CD14-positive monocyte (primary cell): ENCODE measurements around the gene TMEM63C. TPM values are rescaled to one million over a fixed set of nuclear protein-coding genes. Genes with fewer than 3 reads are reported as not detected.

Experiments
- DNase-seq, 3 donors: peaks; one replicate each; pipeline ENCODE4 v3.0.0-alpha.2; 2011 to 2022
- H2AFZ ChIP-seq: 2 replicates; pipeline ENCODE4 v1.6.0; 2012; ENCODE audit warnings: mild to moderate bottlenecking, low read depth, low read length, inconsistent platforms; ENCODE audit not compliant: insufficient read depth, poor library complexity, severe bottlenecking
- H3K27ac ChIP-seq, 2 donors: 1 replicate in 1 of 2; 2 replicates in 1 of 2; pipeline ENCODE4 v1.5.1; 2012 to 2013; ENCODE audit warnings: low read length in 2 of 2, control low read depth in 1 of 2, inconsistent platforms in 1 of 2, low read depth in 1 of 2, mild to moderate bottlenecking in 1 of 2
- H3K27me3 ChIP-seq, 2 donors: one replicate each; pipeline versions ENCODE4 v1.6.0 to v1.6.1; 2011 to 2013; ENCODE audit warnings: low read length in 2 of 2; ENCODE audit not compliant: control insufficient read depth in 2 of 2, insufficient read depth in 2 of 2
- H3K36me3 ChIP-seq, 2 donors: replicated peaks in 1 of 2; 1 replicate in 1 of 2; 2 replicates in 1 of 2; pipeline versions ENCODE4 v1.5.1 to v1.6.1; 2012 to 2013; ENCODE audit warnings: low read length in 2 of 2, control low read depth in 1 of 2, inconsistent platforms in 1 of 2, mild to moderate bottlenecking in 1 of 2; ENCODE audit not compliant: insufficient read depth in 2 of 2, control insufficient read depth in 1 of 2
- H3K4me1 ChIP-seq, 2 donors: 1 replicate in 1 of 2; 2 replicates in 1 of 2; pipeline versions ENCODE4 v1.5.1 to v1.6.1; 2012 to 2013; ENCODE audit warnings: low read length in 2 of 2, control low read depth in 1 of 2, inconsistent platforms in 1 of 2, mild to moderate bottlenecking in 1 of 2, moderate library complexity in 1 of 2; ENCODE audit not compliant: insufficient read depth in 2 of 2, control insufficient read depth in 1 of 2
- H3K4me2 ChIP-seq: replicated peaks from 2 replicates; pipeline ENCODE3; 2012; ENCODE audit warnings: low read length, moderate library complexity, mild to moderate bottlenecking; ENCODE audit not compliant: poor library complexity, severe bottlenecking; ENCODE audit errors: extremely low read depth
- H3K4me3 ChIP-seq, 3 experiments: fragments of 200-600 bp in 1 of 3; sonication (generic) in 1 of 3; replicated peaks in 1 of 3; 1 replicate in 2 of 3; 2 replicates in 1 of 3; pipeline ENCODE4 v1.5.1; 2011 to 2013; ENCODE audit warnings: low read length in 3 of 3, mild to moderate bottlenecking in 3 of 3, control low read depth in 2 of 3, low read depth in 2 of 3, inconsistent platforms in 1 of 3, moderate library complexity in 1 of 3
- H3K79me2 ChIP-seq: 2 replicates; pipeline ENCODE4 v1.6.0; 2012; ENCODE audit warnings: mild to moderate bottlenecking, control low read depth, inconsistent platforms, low read length, moderate library complexity; ENCODE audit not compliant: insufficient read depth
- H3K9ac ChIP-seq: 2 replicates; pipeline ENCODE4 v1.6.0; 2017; ENCODE audit warnings: low read length, mild to moderate bottlenecking; ENCODE audit not compliant: insufficient read depth, poor library complexity, severe bottlenecking
- H3K9me3 ChIP-seq, 2 donors: replicated peaks in 1 of 2; 1 replicate in 1 of 2; 2 replicates in 1 of 2; pipeline versions ENCODE4 v1.5.1 to v1.6.1; 2012 to 2013; ENCODE audit warnings: low read length in 2 of 2, control low read depth in 1 of 2; ENCODE audit not compliant: control insufficient read depth in 1 of 2, insufficient read depth in 1 of 2
- H4K20me1 ChIP-seq: 2 replicates; pipeline ENCODE4 v1.6.0; 2012; ENCODE audit warnings: mild to moderate bottlenecking, low read length, control low read depth, moderate library complexity; ENCODE audit not compliant: insufficient read depth
- H3K27ac Mint-ChIP-seq, 7 donors: one replicate each; pipeline ENCODE4 v1.8.0; 2020; ENCODE audit warnings: mild to moderate bottlenecking in 7 of 7, mixed read lengths in 7 of 7, moderate library complexity in 6 of 7, inconsistent platforms in 2 of 7
- H3K27me3 Mint-ChIP-seq, 3 donors: one replicate each; pipeline ENCODE4 v1.8.0; 2021 to 2022; ENCODE audit warnings: low read depth in 3 of 3, mild to moderate bottlenecking in 3 of 3, mixed read lengths in 3 of 3, moderate library complexity in 3 of 3, inconsistent platforms in 1 of 3
- H3K36me3 Mint-ChIP-seq, 2 donors: one replicate each; pipeline ENCODE4 v1.8.0; 2020; ENCODE audit warnings: mixed read lengths in 2 of 2, inconsistent platforms in 1 of 2, mild to moderate bottlenecking in 1 of 2
- H3K4me1 Mint-ChIP-seq: one replicate; pipeline ENCODE4 v1.8.0; 2020; ENCODE audit warnings: mild to moderate bottlenecking, mixed read lengths
- H3K4me3 Mint-ChIP-seq, 2 donors: one replicate each; pipeline ENCODE4 v1.8.0; 2020; ENCODE audit warnings: mild to moderate bottlenecking in 2 of 2, mixed read lengths in 2 of 2, moderate library complexity in 1 of 2
- H3K9me3 Mint-ChIP-seq, 7 donors: one replicate each; pipeline ENCODE4 v1.8.0; 2020 to 2022; ENCODE audit warnings: mixed read lengths in 7 of 7, mild to moderate bottlenecking in 6 of 7, moderate library complexity in 6 of 7, inconsistent platforms in 2 of 7
- WGBS: methylation state at CpG from one replicate; pipeline ENCODE4 v1.1.5; 2013; ENCODE audit warnings: missing lambda C conversion rate; ENCODE audit not compliant: insufficient coverage; 5-methylcytosine and 5-hydroxymethylcytosine counted together
- intact Hi-C, 2 donors: fragments of 100-400 bp; cut with micrococcal nuclease; formaldehyde crosslinking; loops; one replicate each; pipeline versions ENCODE4 v1.15.0 to v1.15.1; 2023
- polyA minus RNA-seq: library from RNA; depleted of rRNA, polyadenylated mRNA; stranded (reverse); fragments of >200 nt; gene quantifications from 2 replicates; pipeline ENCODE4 v1.2.3, GENCODE V29; 2012
- polyA plus RNA-seq, 3 donors: library from polyadenylated mRNA; depleted of rRNA in 1 of 3; unstranded in 2 of 3; stranded (reverse) in 1 of 3; fragments of 300-500 nt in 2 of 3; fragments of >200 nt in 1 of 3; fragmentation: Illumina TruSeq in 2 of 3; gene quantifications; 1 replicate in 2 of 3; 2 replicates in 1 of 3; pipeline ENCODE4 v1.2.3, GENCODE V29; 2012 to 2021
- total RNA-seq, 12 experiments: library from RNA in 1 of 12; stranded (reverse) in 1 of 12; fragments of 120-200 nt in 1 of 12; gene quantifications; one replicate each; pipeline ENCODE4 v1.2.4 and lab custom pipeline; 2013 to 2026; ENCODE audit warnings: mixed read lengths in 6 of 12, inconsistent platforms in 1 of 12
- TF ChIP-seq, protein P1 (sequence below): fragments of 200-600 bp; IDR thresholded peaks from one replicate; pipeline ENCODE4 v1.8.0; 2022; ENCODE audit warnings: antibody characterized with exemption, mild to moderate bottlenecking

Gene TMEM63C
- 2.4 TPM for total RNA-seq (2013)
- polyA plus RNA-seq (1 to 10 TPM in 1 of 3 donors, under 1 TPM in 1, not detected in 1; 0.78 to 4.4 TPM), polyA minus RNA-seq (2.6 and 4.2 TPM in 2 replicates), total RNA-seq (lab: John Stamatoyannopoulos, UW) (0.35 to 4.5 (median 1.6) reads per million in 11 experiments)

DNA sequence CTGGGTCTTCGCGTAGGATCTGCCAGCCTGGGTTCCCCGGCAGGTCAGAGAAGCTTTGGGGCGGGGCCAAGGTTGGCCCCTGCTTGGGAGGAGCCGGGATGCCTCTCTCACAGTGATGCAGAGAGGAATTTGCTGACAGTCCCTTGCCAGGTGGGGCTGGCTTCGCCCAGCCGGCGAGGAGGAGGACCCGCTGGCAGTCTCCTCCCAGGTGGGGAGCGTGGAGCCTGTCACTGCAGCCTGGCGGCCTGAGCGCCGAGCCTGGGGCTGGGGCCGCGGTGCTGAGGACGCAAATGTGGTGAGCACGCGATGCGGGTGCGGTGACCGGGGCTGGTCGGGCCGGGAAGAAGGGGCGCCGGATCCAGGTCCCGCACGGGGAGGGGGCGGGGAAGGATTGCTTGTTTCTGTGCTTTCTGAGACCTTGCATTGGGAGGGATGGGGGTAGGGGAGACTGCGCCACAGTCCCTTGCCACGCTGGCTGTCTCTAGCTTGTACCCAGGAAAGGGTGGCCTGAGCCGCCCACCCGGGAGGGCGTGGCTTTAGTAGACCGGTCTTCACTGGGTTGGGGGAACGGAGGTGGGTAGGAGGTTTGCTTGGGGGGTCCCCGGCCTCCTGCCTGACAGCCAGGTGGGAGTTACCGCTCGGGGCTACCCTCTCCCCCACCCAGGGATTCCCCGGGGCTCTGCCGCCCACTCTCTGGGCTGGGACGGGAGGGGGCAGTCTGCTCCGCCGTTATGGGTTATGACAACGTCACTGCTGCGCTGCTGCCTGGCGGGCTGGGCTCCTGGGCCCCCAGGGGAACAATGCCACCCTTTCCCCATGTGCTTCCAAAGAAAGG is at the start of gene TMEM63C:
TSS of gene TMEM63C (plus strand) at position 196 of the 835 bp plus-strand sequence. CDS start 37,016 bp downstream, outside the sequence.
- Mint-ChIP-seq H3K27ac (peak within 1 kb of the TSS in 2 of 7 donors; percentile 43 to 57), H3K36me3 (no peaks in the 10 kb centered on the region), H3K4me1 (peaks cover 38% of the 10 kb centered on the region), H3K4me3 (peak within 1 kb of the TSS; percentile 74 to 83), H3K9me3 (peaks cover 0 to 4% (median 3%) of the 10 kb centered on the region in 7 donors), H3K27me3 (peaks cover 23 to 40% (median 30%) of the 10 kb centered on the region in 3 donors)
- H3K9me3 ChIP-seq = no peaks in the 10 kb centered on the region
- peak within 1 kb of the TSS; percentile 79 for H3K4me2 ChIP-seq
- H3K4me3 ChIP-seq = peak within 1 kb of the TSS; percentile 27 to 73 (median 55)
- 1% methylated on average over 36 of the region's 46 CpGs for whole genome bisulfite sequencing
- H3K9ac ChIP-seq = peak within 1 kb of the TSS; percentile 56
- no peaks in the 10 kb centered on the region for H3K79me2 ChIP-seq
- H3K4me1 ChIP-seq = peaks cover 37 to 40% of the 10 kb centered on the region in 2 donors
- H4K20me1 ChIP-seq = no peaks in the 10 kb centered on the region
- peak within 1 kb of the TSS; percentile 28 to 41 for H3K27ac ChIP-seq
- peaks cover 0 to 13% of the 10 kb centered on the region in 2 donors for H3K27me3 ChIP-seq
- H2AFZ ChIP-seq = peak within 1 kb of the TSS; percentile 75
- TF ChIP-seq, protein P1, sequence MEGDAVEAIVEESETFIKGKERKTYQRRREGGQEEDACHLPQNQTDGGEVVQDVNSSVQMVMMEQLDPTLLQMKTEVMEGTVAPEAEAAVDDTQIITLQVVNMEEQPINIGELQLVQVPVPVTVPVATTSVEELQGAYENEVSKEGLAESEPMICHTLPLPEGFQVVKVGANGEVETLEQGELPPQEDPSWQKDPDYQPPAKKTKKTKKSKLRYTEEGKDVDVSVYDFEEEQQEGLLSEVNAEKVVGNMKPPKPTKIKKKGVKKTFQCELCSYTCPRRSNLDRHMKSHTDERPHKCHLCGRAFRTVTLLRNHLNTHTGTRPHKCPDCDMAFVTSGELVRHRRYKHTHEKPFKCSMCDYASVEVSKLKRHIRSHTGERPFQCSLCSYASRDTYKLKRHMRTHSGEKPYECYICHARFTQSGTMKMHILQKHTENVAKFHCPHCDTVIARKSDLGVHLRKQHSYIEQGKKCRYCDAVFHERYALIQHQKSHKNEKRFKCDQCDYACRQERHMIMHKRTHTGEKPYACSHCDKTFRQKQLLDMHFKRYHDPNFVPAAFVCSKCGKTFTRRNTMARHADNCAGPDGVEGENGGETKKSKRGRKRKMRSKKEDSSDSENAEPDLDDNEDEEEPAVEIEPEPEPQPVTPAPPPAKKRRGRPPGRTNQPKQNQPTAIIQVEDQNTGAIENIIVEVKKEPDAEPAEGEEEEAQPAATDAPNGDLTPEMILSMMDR = no peak
- H3K36me3 ChIP-seq = no peaks in the 10 kb centered on the region
- DNase-seq = peak in 2 of 3 donors; percentile 15 to 28
- intact Hi-C loops = no loop called here

DNA sequence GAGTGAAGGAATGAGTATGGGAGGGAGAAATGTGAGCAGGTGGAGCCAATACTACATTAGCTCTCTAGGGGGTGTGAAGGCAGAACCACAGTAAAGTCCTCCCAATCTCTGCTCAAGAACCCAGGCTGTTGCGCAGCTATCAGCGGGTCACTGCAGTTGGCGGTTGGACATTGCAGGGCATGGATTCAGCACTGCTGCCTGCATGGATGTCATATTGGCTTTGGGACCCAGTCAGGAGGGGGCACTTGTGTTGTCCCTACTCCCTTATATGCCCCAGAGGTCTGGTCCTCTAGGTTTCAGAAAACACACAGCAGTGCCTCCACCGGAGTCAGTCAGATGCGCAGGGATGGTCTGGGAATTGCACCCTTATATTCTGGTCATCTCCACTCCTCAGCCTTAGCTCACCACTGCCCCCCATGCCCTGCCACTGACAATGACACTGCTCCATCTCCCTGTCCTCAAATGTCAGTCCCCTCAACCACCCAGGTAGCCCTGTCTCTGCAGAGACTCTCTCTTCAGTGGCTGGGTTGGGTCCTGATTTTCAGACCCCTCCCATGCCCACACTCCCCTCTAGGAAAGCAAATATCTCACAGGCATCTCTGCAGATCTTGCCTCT is 49.6 kb upstream of the TMEM63C start:
- intact Hi-C loops = no loop called here
- H3K27me3 ChIP-seq = peaks cover 8 to 39% of the 10 kb centered on the region in 2 donors

More for the DNA sequence above, 49.6 kb upstream of the TMEM63C start:
- Histone ChIP-seq H3K4me3 (no peak overlapping the region), H3K4me1 (no peaks in the 10 kb centered on the region), H2AFZ (no peak overlapping the region), H4K20me1 (no peaks in the 10 kb centered on the region), H3K9ac (no peak overlapping the region), H3K4me2 (no peak overlapping the region), H3K27ac (no peak overlapping the region), H3K36me3 (no peaks in the 10 kb centered on the region), H3K79me2 (no peaks in the 10 kb centered on the region), H3K9me3 (no peaks in the 10 kb centered on the region)
- peak overlapping the region in 2 of 7 donors; percentile 8 to 23 for H3K27ac Mint-ChIP-seq
- H3K27me3 Mint-ChIP-seq = peaks cover 53 to 57% (median 55%) of the 10 kb centered on the region in 3 donors
- TF ChIP-seq, protein P1 = no peak
- WGBS = 83% methylated on average over 3 of the region's 5 CpGs
- no peak overlapping the region for H3K4me3 Mint-ChIP-seq
- no peak for DNase-seq
- peaks cover 2% of the 10 kb centered on the region for H3K4me1 Mint-ChIP-seq
- H3K9me3 Mint-ChIP-seq = peaks cover 0 to 6% (median 0%) of the 10 kb centered on the region in 7 donors
- no peaks in the 10 kb centered on the region for H3K36me3 Mint-ChIP-seq
